Measurements from ENCODE around the gene GARNL3. TPM values are rescaled to one million over a fixed set of nuclear protein-coding genes. Genes with fewer than 3 reads are reported as not detected.

GARNL3 gene
- total RNA-seq, 2 donors from 2014 or later = 2.8 to 5.1 TPM

DNA sequence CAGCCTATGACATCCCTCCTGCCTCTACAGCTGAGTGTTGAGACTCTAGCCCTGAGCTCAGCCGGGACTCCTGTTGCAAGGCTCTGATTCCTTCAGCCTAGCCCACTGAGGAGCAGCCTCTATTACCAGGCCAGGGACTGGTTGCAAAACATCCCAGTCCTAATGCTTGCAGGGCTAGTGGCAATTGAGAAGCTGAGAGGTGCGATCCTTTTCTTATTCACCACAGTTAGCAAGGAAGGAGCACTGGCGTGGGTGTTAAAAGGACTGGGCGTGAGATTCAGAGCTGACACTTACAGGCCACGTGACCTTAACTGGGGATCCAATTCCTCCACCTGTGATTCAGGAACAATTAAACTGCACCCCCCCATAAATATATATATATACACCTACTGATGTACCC is 58.8 kb downstream of the GARNL3 start:
- Mint-ChIP-seq H3K9me3 (no peaks in the 10 kb centered on the region), H3K4me1 (no peaks in the 10 kb centered on the region), H3K4me3 (no peak overlapping the region), H3K27me3 (peaks cover 7% of the 10 kb centered on the region), H3K27ac (no peak overlapping the region), H3K36me3 (ENCODE audit: low read depth) (no peaks in the 10 kb centered on the region)
- no peak for ATAC-seq (replicated peaks)

DNA sequence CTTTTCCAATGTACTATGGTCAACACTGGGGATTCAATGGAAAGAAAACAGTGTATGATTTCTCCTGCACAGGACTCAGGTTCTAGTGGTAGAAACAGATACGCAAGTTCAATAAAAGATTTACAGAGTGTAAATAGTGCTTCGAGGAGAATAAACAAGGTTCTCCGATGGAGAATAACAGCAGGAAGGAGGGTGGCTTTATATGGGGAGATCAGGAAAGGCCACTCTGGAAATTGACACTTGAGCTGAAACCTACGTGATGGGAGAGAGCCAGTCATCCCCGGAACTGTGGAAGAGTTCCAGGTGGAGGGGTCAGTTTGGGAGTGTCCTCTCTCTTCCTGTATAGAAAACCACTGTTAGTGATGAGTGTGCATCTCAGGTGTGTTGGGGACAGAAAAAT is 65.9 kb downstream of the GARNL3 start:
- Mint-ChIP-seq H3K27me3 (peaks cover 6% of the 10 kb centered on the region), H3K36me3 (ENCODE audit: low read depth) (no peaks in the 10 kb centered on the region), H3K9me3 (no peaks in the 10 kb centered on the region), H3K4me1 (no peaks in the 10 kb centered on the region), H3K27ac (no peak overlapping the region), H3K4me3 (no peak overlapping the region)
- no peak for ATAC-seq (replicated peaks)

GRCh38 chr9:127333221-127334064 is 68.9 kb downstream of the GARNL3 start:
- H3K4me3 Mint-ChIP-seq = no peak overlapping the region
- no peak overlapping the region for H3K27ac Mint-ChIP-seq
- H3K4me1 Mint-ChIP-seq = no peaks in the 10 kb centered on the region
- no peak for ATAC-seq (replicated peaks)
- H3K27me3 Mint-ChIP-seq = no peaks in the 10 kb centered on the region
- no peaks in the 10 kb centered on the region for H3K36me3 Mint-ChIP-seq (ENCODE audit: low read depth)
- H3K9me3 Mint-ChIP-seq = no peaks in the 10 kb centered on the region

DNA sequence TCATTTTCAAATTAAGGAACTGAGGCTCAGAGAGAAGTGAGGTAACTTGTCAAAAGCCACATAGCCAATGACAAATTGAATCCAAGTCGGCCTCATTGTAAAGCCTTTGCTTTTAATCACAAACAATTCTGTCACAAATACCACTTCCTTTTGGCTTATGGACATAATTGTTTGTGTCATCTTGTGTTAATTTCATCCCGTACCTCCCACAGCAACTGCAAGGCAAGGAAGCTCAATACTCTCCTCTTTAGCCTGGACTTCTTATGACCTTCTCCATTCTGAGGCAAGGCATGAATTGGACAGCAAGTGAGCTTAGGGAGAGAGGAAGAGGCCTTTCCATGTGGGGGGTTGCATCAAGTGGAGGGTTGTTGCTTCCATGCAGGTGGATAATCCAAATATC is 70.2 kb downstream of the GARNL3 start:
- Mint-ChIP-seq H3K36me3 (ENCODE audit: low read depth) (no peaks in the 10 kb centered on the region), H3K27ac (no peak overlapping the region), H3K4me1 (no peaks in the 10 kb centered on the region), H3K27me3 (no peaks in the 10 kb centered on the region), H3K9me3 (no peaks in the 10 kb centered on the region), H3K4me3 (no peak overlapping the region)
- no peak for ATAC-seq (replicated peaks)

- H3K4me1 Mint-ChIP-seq = no peaks in the 10 kb centered on the region
- H3K27me3 Mint-ChIP-seq = no peaks in the 10 kb centered on the region
- H3K36me3 Mint-ChIP-seq (ENCODE audit: low read depth) = no peaks in the 10 kb centered on the region
- H3K27ac Mint-ChIP-seq = no peak overlapping the region
- H3K9me3 Mint-ChIP-seq = no peaks in the 10 kb centered on the region
- H3K4me3 Mint-ChIP-seq = no peak overlapping the region
- ATAC-seq (replicated peaks) = no peak
Observed at GRCh38 chr9:127336086-127336485, 71.5 kb downstream of the GARNL3 start.

DNA sequence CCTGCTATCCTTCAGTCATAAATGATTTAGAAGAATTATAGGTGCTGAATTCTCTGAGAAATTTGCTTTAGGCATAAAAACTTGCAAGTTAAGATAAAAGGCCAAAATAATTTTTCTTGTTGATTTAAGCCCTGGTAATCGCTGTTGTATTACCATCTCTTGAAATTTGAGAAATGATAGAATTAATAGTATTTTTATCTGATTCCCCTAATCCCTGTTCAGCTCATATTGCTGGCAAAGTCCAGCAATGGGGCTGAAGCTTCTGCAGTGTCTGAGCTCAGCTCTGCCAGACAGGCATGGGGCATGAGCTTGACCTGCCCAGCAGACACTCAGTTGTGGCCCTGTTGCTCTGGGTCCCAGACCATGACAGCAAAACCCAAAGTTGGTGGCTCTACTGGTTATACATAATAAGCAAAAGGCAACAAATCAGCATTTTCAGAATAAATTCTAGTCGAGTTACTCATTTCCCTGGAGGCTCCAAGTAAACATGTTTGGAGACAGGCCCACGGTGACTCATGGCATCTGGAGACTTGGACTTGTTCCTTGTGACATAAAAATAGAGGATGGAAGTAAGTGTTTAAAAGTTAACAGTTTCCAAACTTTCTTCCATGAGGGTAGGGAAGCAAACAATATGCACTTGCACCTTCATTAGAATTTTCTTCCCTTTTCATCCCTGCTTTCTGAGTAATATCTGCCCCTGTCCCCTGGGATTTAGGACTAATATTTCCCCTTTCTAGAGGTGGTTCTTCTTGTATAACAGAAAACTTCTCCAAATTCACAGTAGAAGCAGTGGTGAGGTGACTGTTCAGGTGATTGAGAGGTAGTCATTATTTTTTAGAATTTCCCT is 72.2 kb downstream of the GARNL3 start:
- no peaks in the 10 kb centered on the region for H3K4me1 Mint-ChIP-seq
- no peak for ATAC-seq (replicated peaks)
- no peaks in the 10 kb centered on the region for H3K36me3 Mint-ChIP-seq (ENCODE audit: low read depth)
- no peak overlapping the region for H3K27ac Mint-ChIP-seq
- H3K27me3 Mint-ChIP-seq = no peaks in the 10 kb centered on the region
- no peaks in the 10 kb centered on the region for H3K9me3 Mint-ChIP-seq
- no peak overlapping the region for H3K4me3 Mint-ChIP-seq

- no peak overlapping the region for H3K4me3 Mint-ChIP-seq
- no peaks in the 10 kb centered on the region for H3K27me3 Mint-ChIP-seq
- peak overlapping the region; percentile 0 for H3K27ac Mint-ChIP-seq
- ATAC-seq (replicated peaks) = no peak
- H3K36me3 Mint-ChIP-seq (ENCODE audit: low read depth) = no peaks in the 10 kb centered on the region
- no peaks in the 10 kb centered on the region for H3K9me3 Mint-ChIP-seq
- no peaks in the 10 kb centered on the region for H3K4me1 Mint-ChIP-seq
Observed at GRCh38 chr9:127340721-127341120, 76.1 kb downstream of the GARNL3 start.

DNA sequence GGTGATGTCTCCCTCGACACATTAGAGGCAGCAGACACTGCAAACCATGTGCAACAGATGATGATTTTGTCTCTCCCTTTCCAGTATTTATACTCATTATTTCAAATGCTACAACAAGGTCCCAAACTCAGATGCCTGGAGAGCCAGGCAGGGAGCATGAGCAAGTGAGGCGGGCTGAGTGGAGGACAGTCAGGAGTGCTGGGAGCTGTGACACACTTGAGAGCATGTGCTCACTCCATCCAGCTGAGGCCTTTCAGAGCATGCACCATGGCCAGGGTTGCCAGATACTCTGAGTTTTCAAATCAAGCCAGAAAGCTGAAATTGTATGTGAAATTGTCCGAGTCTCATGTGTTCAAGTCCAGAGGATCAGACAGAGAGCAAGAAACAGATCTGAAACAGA is 76.6 kb downstream of the GARNL3 start:
- Mint-ChIP-seq H3K36me3 (ENCODE audit: low read depth) (no peaks in the 10 kb centered on the region), H3K27me3 (no peaks in the 10 kb centered on the region), H3K9me3 (no peaks in the 10 kb centered on the region), H3K4me1 (no peaks in the 10 kb centered on the region), H3K27ac (peak overlapping the region; percentile 0), H3K4me3 (no peak overlapping the region)
- no peak for ATAC-seq (replicated peaks)

GRCh38 chr9:127344368-127345000 is 79.9 kb downstream of the GARNL3 start:
- no peak overlapping the region for H3K27ac Mint-ChIP-seq
- H3K4me3 Mint-ChIP-seq = no peak overlapping the region
- no peak for ATAC-seq (replicated peaks)
- H3K27me3 Mint-ChIP-seq = no peaks in the 10 kb centered on the region
- no peaks in the 10 kb centered on the region for H3K9me3 Mint-ChIP-seq
- no peaks in the 10 kb centered on the region for H3K36me3 Mint-ChIP-seq (ENCODE audit: low read depth)
- no peaks in the 10 kb centered on the region for H3K4me1 Mint-ChIP-seq

DNA sequence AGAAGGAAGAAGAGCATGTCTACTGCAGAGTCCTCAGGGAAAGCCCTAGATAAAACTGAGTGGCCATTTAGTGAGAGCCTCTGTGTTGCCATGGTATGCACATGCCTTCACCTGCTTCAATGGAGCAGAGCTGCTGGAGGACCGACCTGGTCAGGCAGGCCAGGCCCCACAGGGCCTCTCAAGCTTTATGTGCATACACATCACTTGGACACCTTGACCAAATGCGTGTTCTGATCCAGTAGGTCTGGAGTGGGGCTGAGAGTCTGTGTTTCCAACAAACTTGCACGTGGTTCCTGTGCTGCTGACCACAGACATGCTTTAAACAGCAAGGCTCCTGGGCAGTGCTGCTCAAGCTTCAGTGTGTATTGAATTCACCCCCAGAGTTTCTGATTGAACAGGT is 81.0 kb downstream of the GARNL3 start:
- Mint-ChIP-seq H3K27me3 (no peaks in the 10 kb centered on the region), H3K9me3 (no peaks in the 10 kb centered on the region), H3K4me1 (no peaks in the 10 kb centered on the region), H3K36me3 (ENCODE audit: low read depth) (no peaks in the 10 kb centered on the region), H3K4me3 (no peak overlapping the region), H3K27ac (no peak overlapping the region)
- no peak for ATAC-seq (replicated peaks)

GRCh38 chr9:127346584-127346983 is 82.0 kb downstream of the GARNL3 start:
- Mint-ChIP-seq H3K27me3 (no peaks in the 10 kb centered on the region), H3K36me3 (ENCODE audit: low read depth) (no peaks in the 10 kb centered on the region), H3K4me1 (no peaks in the 10 kb centered on the region), H3K4me3 (no peak overlapping the region), H3K9me3 (no peaks in the 10 kb centered on the region), H3K27ac (no peak overlapping the region)
- ATAC-seq (replicated peaks) = no peak

- Mint-ChIP-seq H3K27ac (no peak overlapping the region), H3K4me1 (no peaks in the 10 kb centered on the region), H3K4me3 (no peak overlapping the region), H3K9me3 (no peaks in the 10 kb centered on the region), H3K36me3 (ENCODE audit: low read depth) (no peaks in the 10 kb centered on the region), H3K27me3 (no peaks in the 10 kb centered on the region)
- no peak for ATAC-seq (replicated peaks)
Observed at GRCh38 chr9:127347831-127348776, 83.5 kb downstream of the GARNL3 start.

- Mint-ChIP-seq H3K27me3 (no peaks in the 10 kb centered on the region), H3K4me1 (no peaks in the 10 kb centered on the region), H3K4me3 (no peak overlapping the region), H3K36me3 (ENCODE audit: low read depth) (no peaks in the 10 kb centered on the region), H3K9me3 (no peaks in the 10 kb centered on the region), H3K27ac (no peak overlapping the region)
- ATAC-seq (replicated peaks) = no peak
Observed at GRCh38 chr9:127349483-127350113, 85.0 kb downstream of the GARNL3 start.
